Measurements from ENCODE around the gene TCF15.

DNA sequence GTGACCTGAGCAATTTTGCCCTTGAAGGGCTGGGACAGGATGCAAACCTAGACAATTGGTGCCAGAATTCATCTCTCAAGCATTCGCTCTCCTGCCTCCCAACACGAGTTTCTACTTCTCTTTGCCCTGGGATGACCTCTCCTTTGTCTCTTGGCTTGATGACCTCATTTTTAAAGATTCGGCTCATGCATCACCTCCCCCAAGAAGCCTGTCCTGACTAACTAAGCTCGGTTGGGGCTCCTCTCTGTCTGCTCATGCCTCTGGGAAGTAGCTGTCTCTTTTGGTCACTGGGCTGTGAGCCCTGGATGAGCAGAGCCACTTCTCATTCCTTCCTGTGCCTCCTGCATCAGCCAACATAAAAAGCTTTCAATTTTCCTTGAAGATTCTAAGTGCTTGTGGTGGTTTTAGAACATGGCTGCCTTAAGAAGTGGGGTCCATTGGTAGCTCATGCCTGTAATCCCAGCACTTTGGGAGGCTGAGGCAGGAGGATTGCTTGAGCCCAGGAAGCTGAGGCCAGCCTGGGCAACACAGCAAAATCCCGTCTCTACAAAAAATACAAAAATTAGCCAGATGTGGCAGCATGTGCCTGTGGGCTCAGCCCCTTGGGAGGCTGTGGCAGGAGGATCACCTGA is 11.1 kb upstream of the TCF15 start:
- TF ChIP-seq, protein P1, sequence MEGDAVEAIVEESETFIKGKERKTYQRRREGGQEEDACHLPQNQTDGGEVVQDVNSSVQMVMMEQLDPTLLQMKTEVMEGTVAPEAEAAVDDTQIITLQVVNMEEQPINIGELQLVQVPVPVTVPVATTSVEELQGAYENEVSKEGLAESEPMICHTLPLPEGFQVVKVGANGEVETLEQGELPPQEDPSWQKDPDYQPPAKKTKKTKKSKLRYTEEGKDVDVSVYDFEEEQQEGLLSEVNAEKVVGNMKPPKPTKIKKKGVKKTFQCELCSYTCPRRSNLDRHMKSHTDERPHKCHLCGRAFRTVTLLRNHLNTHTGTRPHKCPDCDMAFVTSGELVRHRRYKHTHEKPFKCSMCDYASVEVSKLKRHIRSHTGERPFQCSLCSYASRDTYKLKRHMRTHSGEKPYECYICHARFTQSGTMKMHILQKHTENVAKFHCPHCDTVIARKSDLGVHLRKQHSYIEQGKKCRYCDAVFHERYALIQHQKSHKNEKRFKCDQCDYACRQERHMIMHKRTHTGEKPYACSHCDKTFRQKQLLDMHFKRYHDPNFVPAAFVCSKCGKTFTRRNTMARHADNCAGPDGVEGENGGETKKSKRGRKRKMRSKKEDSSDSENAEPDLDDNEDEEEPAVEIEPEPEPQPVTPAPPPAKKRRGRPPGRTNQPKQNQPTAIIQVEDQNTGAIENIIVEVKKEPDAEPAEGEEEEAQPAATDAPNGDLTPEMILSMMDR (conservative IDR thresholded peaks at IDR 0.05; ENCODE audit: low read depth in 2 of 2): no peak
- TF ChIP-seq CREB1 (CRISPR knock-in tag; IDR thresholded peaks at IDR 0.05; ENCODE audit: low read depth) (peak; percentile 15; the same call in 1 of the 2 replicates), POLR2AphosphoS5 (IDR thresholded peaks at IDR 0.05; ENCODE audit: low read depth) (no peak), JUNB (IDR thresholded peaks at IDR 0.05; ENCODE audit: unreplicated experiment) (no peak)
- TF ChIP-seq, protein P2, sequence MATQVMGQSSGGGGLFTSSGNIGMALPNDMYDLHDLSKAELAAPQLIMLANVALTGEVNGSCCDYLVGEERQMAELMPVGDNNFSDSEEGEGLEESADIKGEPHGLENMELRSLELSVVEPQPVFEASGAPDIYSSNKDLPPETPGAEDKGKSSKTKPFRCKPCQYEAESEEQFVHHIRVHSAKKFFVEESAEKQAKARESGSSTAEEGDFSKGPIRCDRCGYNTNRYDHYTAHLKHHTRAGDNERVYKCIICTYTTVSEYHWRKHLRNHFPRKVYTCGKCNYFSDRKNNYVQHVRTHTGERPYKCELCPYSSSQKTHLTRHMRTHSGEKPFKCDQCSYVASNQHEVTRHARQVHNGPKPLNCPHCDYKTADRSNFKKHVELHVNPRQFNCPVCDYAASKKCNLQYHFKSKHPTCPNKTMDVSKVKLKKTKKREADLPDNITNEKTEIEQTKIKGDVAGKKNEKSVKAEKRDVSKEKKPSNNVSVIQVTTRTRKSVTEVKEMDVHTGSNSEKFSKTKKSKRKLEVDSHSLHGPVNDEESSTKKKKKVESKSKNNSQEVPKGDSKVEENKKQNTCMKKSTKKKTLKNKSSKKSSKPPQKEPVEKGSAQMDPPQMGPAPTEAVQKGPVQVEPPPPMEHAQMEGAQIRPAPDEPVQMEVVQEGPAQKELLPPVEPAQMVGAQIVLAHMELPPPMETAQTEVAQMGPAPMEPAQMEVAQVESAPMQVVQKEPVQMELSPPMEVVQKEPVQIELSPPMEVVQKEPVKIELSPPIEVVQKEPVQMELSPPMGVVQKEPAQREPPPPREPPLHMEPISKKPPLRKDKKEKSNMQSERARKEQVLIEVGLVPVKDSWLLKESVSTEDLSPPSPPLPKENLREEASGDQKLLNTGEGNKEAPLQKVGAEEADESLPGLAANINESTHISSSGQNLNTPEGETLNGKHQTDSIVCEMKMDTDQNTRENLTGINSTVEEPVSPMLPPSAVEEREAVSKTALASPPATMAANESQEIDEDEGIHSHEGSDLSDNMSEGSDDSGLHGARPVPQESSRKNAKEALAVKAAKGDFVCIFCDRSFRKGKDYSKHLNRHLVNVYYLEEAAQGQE (IDR thresholded peaks at IDR 0.05; ENCODE audit: unreplicated experiment): no peak

All from GM23338 (cell line).